Retinal pigment epithelial cell (primary cell): Measurements from ENCODE around the gene TRIM27.

Experiments used
- DNase-seq: peaks from one replicate; pipeline ENCODE4 v3.0.0-alpha.2; 2010; ENCODE audit warnings: low read depth
- H3K4me3 ChIP-seq: 2 replicates; pipeline ENCODE4 v1.5.1; 2011; ENCODE audit warnings: mild to moderate bottlenecking, low read length, control low read depth, moderate library complexity
- CTCF ChIP-seq: conservative IDR thresholded peaks from 2 replicates; pipeline ENCODE4 v1.5.1; 2011; ENCODE audit warnings: low read depth, low read length, control low read depth, inconsistent platforms

TRIM27 gene

GRCh38 chr6:28900577-28901256 is 23.1 kb downstream of the TRIM27 start:
- no peak overlapping the region for H3K4me3 ChIP-seq
- no peak for TF ChIP-seq CTCF
- DNase-seq = no peak

DNA sequence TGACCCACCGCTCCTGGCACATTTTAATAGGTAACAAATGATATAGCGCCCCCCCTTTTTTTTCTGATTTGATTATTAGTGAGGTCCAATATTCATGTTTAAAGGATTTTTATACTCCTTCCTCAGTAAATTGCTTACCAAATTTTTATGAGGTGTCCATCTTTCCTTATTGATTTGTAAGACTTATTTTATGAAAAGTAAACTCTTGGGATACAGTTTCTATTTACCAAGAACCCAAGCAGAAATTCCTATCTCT is 25.1 kb downstream of the TRIM27 start:
- DNase-seq = no peak
- no peak for TF ChIP-seq CTCF
- no peak overlapping the region for H3K4me3 ChIP-seq

DNA sequence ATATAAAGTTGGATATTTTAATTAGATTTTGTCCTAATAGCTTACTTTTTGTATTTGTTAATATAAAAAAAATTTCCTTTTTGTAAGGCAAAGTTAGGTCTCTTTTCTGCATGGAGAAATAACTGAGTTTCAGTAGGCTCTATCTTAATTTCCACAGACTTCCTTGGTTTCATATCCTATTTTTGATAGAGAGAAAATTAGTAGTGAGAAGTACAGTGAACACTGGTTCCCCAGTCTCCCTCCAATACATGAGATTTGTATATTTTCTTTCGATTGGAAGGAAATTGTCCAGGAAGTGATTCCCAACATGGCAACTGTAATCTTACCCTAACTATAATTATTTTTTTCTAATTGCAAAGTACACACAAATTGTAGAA is 26.4 kb downstream of the TRIM27 start:
- peak overlapping the region; percentile 79 for H3K4me3 ChIP-seq
- no peak for TF ChIP-seq CTCF
- no peak for DNase-seq

GRCh38 chr6:28896505-28897368 is 27.0 kb downstream of the TRIM27 start:
- peak overlapping the region; percentile 79 for H3K4me3 ChIP-seq
- peak; percentile 46 for TF ChIP-seq CTCF
- DNase-seq = peak; percentile 22

GRCh38 chr6:28895131-28895812 is 28.5 kb downstream of the TRIM27 start:
- no peak for TF ChIP-seq CTCF
- peak overlapping the region; percentile 79 for H3K4me3 ChIP-seq
- peak; percentile 84 for DNase-seq

DNA sequence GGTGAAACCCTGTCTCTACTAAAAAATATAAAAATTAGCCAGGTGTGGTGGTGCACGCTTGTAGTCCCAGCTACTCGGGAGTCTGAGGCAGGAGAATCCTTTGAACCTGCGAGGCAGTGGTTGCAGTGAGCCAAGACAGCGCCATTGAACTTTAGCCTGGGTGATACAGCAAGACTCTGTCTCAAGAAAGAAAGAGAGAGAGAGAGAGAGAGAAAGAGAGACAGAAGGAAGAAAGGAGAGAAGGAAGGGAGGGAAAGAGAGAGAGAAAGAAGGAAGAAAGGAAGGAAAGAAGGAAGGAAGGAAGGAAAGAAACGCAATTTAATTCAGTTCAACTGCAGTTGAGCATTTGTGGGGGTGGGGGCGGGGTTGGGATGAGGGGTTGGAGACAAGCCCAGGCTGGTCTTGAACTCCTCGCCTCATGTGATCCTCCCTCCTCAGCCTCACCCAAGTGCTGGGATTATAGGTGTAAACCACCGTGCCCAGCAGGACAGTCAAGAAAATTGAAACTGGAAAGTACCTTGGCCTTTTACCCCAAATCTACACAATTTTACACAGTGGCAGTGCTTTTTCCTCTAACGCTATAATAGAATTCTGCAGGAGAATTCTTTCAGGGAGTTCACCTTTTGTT is 30.5 kb downstream of the TRIM27 start:
- TF ChIP-seq CTCF = no peak
- H3K4me3 ChIP-seq = no peak overlapping the region
- DNase-seq = no peak
